ENCODE results near the gene CNDP1.

GRCh38 chr18:74571895-74572680, 37.8 kb downstream of the CNDP1 start:
- TF ChIP-seq, protein P1, sequence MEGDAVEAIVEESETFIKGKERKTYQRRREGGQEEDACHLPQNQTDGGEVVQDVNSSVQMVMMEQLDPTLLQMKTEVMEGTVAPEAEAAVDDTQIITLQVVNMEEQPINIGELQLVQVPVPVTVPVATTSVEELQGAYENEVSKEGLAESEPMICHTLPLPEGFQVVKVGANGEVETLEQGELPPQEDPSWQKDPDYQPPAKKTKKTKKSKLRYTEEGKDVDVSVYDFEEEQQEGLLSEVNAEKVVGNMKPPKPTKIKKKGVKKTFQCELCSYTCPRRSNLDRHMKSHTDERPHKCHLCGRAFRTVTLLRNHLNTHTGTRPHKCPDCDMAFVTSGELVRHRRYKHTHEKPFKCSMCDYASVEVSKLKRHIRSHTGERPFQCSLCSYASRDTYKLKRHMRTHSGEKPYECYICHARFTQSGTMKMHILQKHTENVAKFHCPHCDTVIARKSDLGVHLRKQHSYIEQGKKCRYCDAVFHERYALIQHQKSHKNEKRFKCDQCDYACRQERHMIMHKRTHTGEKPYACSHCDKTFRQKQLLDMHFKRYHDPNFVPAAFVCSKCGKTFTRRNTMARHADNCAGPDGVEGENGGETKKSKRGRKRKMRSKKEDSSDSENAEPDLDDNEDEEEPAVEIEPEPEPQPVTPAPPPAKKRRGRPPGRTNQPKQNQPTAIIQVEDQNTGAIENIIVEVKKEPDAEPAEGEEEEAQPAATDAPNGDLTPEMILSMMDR (IDR thresholded peaks at IDR 0.05) = no peak
- TF ChIP-seq POLR2A (IDR thresholded peaks at IDR 0.05) (no peak), EP300 (IDR thresholded peaks at IDR 0.05) (no peak), POLR2AphosphoS5 (IDR thresholded peaks at IDR 0.05) (no peak)
